ENCODE results near the gene CRTC1.

The CRTC1 gene

GRCh38 chr19:18670312-18670711 is 13.2 kb upstream of the CRTC1 start:
- H3K4me1 ChIP-seq (ENCODE audit: control insufficient read depth, low read length): no peaks in the 10 kb centered on the region
- TF ChIP-seq EZH2phosphoT487 (IDR thresholded peaks at IDR 0.05; ENCODE audit: borderline replicate concordance, low read length): no peak
- no peak for TF ChIP-seq CTCF (IDR thresholded peaks at IDR 0.05; ENCODE audit: low read depth, low read length, poor library complexity, severe bottlenecking)
- no peak overlapping the region for H3K4me3 ChIP-seq (ENCODE audit: low read length)
- peaks cover 8% of the 10 kb centered on the region; the same call in 1 of the 2 replicates for H3K36me3 ChIP-seq (ENCODE audit: control insufficient read depth, low read length)
- no peaks in the 10 kb centered on the region for H3K9me2 ChIP-seq (replicated peaks; ENCODE audit: control insufficient read depth, low read length)
- no peaks in the 10 kb centered on the region for H3K27me3 ChIP-seq (ENCODE audit: control insufficient read depth, low read length)
- no peaks in the 10 kb centered on the region for H4K20me1 ChIP-seq (ENCODE audit: control insufficient read depth, insufficient read depth, low read depth, low read length)
- H3K9me3 ChIP-seq (ENCODE audit: control insufficient read depth, insufficient read depth, low read length): no peaks in the 10 kb centered on the region
- H3K27ac ChIP-seq (ENCODE audit: low read depth, low read length): no peak overlapping the region
- no peaks in the 10 kb centered on the region for H3K79me2 ChIP-seq (ENCODE audit: control insufficient read depth, low read length)
- no peaks in the 10 kb centered on the region for H3F3A ChIP-seq (ENCODE audit: control insufficient read depth, insufficient read depth)
- no peak overlapping the region for H3K4me2 ChIP-seq (ENCODE audit: low read length)

DNA sequence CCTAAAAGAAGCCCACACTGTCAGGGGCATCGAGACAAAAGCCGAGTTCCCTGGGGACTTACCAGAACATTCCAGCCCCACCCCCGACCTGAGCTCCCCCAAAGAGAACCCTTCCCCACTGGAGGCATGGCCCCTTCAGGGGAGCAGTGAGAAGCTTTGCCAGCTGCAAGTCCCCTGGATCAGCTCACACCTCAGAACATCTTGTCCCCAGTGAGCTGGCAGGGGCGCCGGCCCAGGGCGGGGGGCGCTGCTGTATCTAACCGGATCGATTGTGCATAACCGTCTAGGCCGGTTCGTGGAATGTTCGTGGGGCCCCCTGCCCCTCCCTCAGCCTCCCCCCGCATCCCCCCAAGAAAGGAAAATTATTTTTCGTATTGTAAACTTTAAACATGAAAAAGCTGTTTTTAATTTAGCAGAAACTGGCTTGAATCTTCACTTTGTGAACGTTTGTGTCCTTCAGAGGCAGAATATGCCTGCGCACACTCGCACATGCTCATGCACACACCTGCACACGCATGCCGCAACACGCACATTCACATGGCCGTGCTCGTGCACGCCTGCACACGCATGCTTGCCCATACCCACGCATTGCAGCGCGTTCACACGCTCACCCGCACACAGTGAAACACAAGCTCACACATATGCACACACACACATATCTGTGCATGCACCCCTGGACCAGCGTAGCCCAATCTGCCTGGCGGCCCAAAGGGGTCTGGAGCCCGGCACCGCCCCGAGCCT is 12.0 kb upstream of the CRTC1 start:
- Histone ChIP-seq H3K27ac (ENCODE audit: low read depth, low read length) (no peak overlapping the region), H3K36me3 (ENCODE audit: control insufficient read depth, low read length) (peaks cover 8% of the 10 kb centered on the region; the same call in 1 of the 2 replicates), H3K4me2 (ENCODE audit: low read length) (no peak overlapping the region)

GRCh38 chr19:18672044-18672451 is 11.4 kb upstream of the CRTC1 start:
- Histone ChIP-seq H3K36me3 (ENCODE audit: control insufficient read depth, low read length) (peaks cover 8% of the 10 kb centered on the region; the same call in 1 of the 2 replicates), H3K9me3 (ENCODE audit: control insufficient read depth, insufficient read depth, low read length) (no peaks in the 10 kb centered on the region), H3K4me1 (ENCODE audit: control insufficient read depth, low read length) (no peaks in the 10 kb centered on the region), H3K27me3 (ENCODE audit: control insufficient read depth, low read length) (no peaks in the 10 kb centered on the region), H3K9me2 (replicated peaks; ENCODE audit: control insufficient read depth, low read length) (no peaks in the 10 kb centered on the region), H3K27ac (ENCODE audit: low read depth, low read length) (no peak overlapping the region), H3F3A (ENCODE audit: control insufficient read depth, insufficient read depth) (no peaks in the 10 kb centered on the region), H4K20me1 (ENCODE audit: control insufficient read depth, insufficient read depth, low read depth, low read length) (no peaks in the 10 kb centered on the region), H3K79me2 (ENCODE audit: control insufficient read depth, low read length) (no peaks in the 10 kb centered on the region), H3K4me3 (ENCODE audit: low read length) (no peak overlapping the region), H3K4me2 (ENCODE audit: low read length) (no peak overlapping the region)
- TF ChIP-seq EZH2phosphoT487 (IDR thresholded peaks at IDR 0.05; ENCODE audit: borderline replicate concordance, low read length): no peak
- TF ChIP-seq CTCF (IDR thresholded peaks at IDR 0.05; ENCODE audit: low read depth, low read length, poor library complexity, severe bottlenecking): no peak

More for the DNA sequence above, 12.0 kb upstream of the CRTC1 start:
- no peak for TF ChIP-seq EZH2phosphoT487 (IDR thresholded peaks at IDR 0.05; ENCODE audit: borderline replicate concordance, low read length)
- TF ChIP-seq CTCF (IDR thresholded peaks at IDR 0.05; ENCODE audit: low read depth, low read length, poor library complexity, severe bottlenecking): no peak
- no peaks in the 10 kb centered on the region for H3K9me3 ChIP-seq (ENCODE audit: control insufficient read depth, insufficient read depth, low read length)
- no peaks in the 10 kb centered on the region for H3K4me1 ChIP-seq (ENCODE audit: control insufficient read depth, low read length)
- no peaks in the 10 kb centered on the region for H3K79me2 ChIP-seq (ENCODE audit: control insufficient read depth, low read length)
- H3K27me3 ChIP-seq (ENCODE audit: control insufficient read depth, low read length): no peaks in the 10 kb centered on the region
- no peaks in the 10 kb centered on the region for H4K20me1 ChIP-seq (ENCODE audit: control insufficient read depth, insufficient read depth, low read depth, low read length)
- no peaks in the 10 kb centered on the region for H3K9me2 ChIP-seq (replicated peaks; ENCODE audit: control insufficient read depth, low read length)
- no peaks in the 10 kb centered on the region for H3F3A ChIP-seq (ENCODE audit: control insufficient read depth, insufficient read depth)
- H3K4me3 ChIP-seq (ENCODE audit: low read length): no peak overlapping the region

Measured in DOHH2 (cell line).